DOHH2 (cell line): ENCODE results near the gene SLC22A2.

Source experiments
- H3F3A ChIP-seq: fragments of 200-600 bp; sonication (generic), shearing (Covaris generic); 2 replicates; pipeline ENCODE4 v1.6.0; 2016; ENCODE audit warnings: antibody characterized with exemption, mild to moderate bottlenecking; ENCODE audit not compliant: control insufficient read depth, insufficient read depth
- H3K27ac ChIP-seq: fragments of 200-600 bp; sonication (generic); 2 replicates; pipeline ENCODE4 v1.5.1; 2014; ENCODE audit warnings: low read depth, mild to moderate bottlenecking, low read length, moderate library complexity
- H3K27me3 ChIP-seq: fragments of 200-600 bp; sonication (generic); 2 replicates; pipeline ENCODE4 v1.6.1; 2014; ENCODE audit warnings: mild to moderate bottlenecking, low read length, mixed read lengths; ENCODE audit not compliant: control insufficient read depth
- H3K36me3 ChIP-seq: fragments of 200-600 bp; sonication (generic); 2 replicates; pipeline ENCODE4 v1.6.1; 2014; ENCODE audit warnings: mild to moderate bottlenecking, low read length, moderate library complexity, mixed read lengths; ENCODE audit not compliant: control insufficient read depth
- H3K4me1 ChIP-seq: fragments of 200-600 bp; sonication (generic); 2 replicates; pipeline ENCODE4 v1.6.1; 2014; ENCODE audit warnings: mild to moderate bottlenecking, low read length, mixed read lengths; ENCODE audit not compliant: control insufficient read depth
- H3K4me2 ChIP-seq: fragments of 200-600 bp; sonication (generic); 2 replicates; pipeline ENCODE4 v1.6.0; 2014; ENCODE audit warnings: mild to moderate bottlenecking, low read length, moderate library complexity
- H3K4me3 ChIP-seq: fragments of 200-600 bp; sonication (generic); 2 replicates; pipeline ENCODE4 v1.5.1; 2014; ENCODE audit warnings: mild to moderate bottlenecking, low read length, mixed read lengths
- H3K79me2 ChIP-seq: fragments of 200-600 bp; sonication (generic); 2 replicates; pipeline ENCODE4 v1.6.1; 2014; ENCODE audit warnings: mild to moderate bottlenecking, low read length, mixed read lengths; ENCODE audit not compliant: control insufficient read depth
- H3K9me2 ChIP-seq: fragments of 200-600 bp; sonication (generic); replicated peaks from 2 replicates; pipeline ENCODE4 v1.6.1; 2014; ENCODE audit warnings: mild to moderate bottlenecking, low read length, mixed read lengths; ENCODE audit not compliant: control insufficient read depth
- H3K9me3 ChIP-seq: fragments of 200-600 bp; sonication (generic); 2 replicates; pipeline ENCODE4 v1.6.1; 2014; ENCODE audit warnings: antibody characterized with exemption, low read length, mixed read lengths; ENCODE audit not compliant: control insufficient read depth, insufficient read depth
- H4K20me1 ChIP-seq: fragments of 200-600 bp; sonication (generic); 2 replicates; pipeline ENCODE4 v1.6.0; 2014; ENCODE audit warnings: low read depth, mild to moderate bottlenecking, antibody characterized with exemption, low read length, moderate library complexity; ENCODE audit not compliant: control insufficient read depth, insufficient read depth
- EZH2phosphoT487 ChIP-seq: fragments of 200-600 bp; sonication (generic); IDR thresholded peaks from 2 replicates; pipeline ENCODE4 v1.6.1; 2017; ENCODE audit warnings: borderline replicate concordance, mild to moderate bottlenecking, antibody characterized with exemption, low read length, moderate library complexity, mixed read lengths
- TF ChIP-seq, protein P1 (sequence below): fragments of 200-600 bp; sonication (generic); IDR thresholded peaks from one replicate; pipeline ENCODE4 v1.5.1; 2014; ENCODE audit warnings: antibody characterized with exemption, mild to moderate bottlenecking, low read depth, low read length; ENCODE audit not compliant: poor library complexity, severe bottlenecking

Gene SLC22A2

GRCh38 chr6:160298121-160298520 is 39.5 kb upstream of the SLC22A2 start:
- H3K9me3 ChIP-seq: no peaks in the 10 kb centered on the region
- no peaks in the 10 kb centered on the region for H3K9me2 ChIP-seq
- no peak overlapping the region for H3K4me2 ChIP-seq
- no peaks in the 10 kb centered on the region for H3K79me2 ChIP-seq
- TF ChIP-seq, protein P1, sequence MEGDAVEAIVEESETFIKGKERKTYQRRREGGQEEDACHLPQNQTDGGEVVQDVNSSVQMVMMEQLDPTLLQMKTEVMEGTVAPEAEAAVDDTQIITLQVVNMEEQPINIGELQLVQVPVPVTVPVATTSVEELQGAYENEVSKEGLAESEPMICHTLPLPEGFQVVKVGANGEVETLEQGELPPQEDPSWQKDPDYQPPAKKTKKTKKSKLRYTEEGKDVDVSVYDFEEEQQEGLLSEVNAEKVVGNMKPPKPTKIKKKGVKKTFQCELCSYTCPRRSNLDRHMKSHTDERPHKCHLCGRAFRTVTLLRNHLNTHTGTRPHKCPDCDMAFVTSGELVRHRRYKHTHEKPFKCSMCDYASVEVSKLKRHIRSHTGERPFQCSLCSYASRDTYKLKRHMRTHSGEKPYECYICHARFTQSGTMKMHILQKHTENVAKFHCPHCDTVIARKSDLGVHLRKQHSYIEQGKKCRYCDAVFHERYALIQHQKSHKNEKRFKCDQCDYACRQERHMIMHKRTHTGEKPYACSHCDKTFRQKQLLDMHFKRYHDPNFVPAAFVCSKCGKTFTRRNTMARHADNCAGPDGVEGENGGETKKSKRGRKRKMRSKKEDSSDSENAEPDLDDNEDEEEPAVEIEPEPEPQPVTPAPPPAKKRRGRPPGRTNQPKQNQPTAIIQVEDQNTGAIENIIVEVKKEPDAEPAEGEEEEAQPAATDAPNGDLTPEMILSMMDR: no peak
- no peak for TF ChIP-seq EZH2phosphoT487
- H3K4me3 ChIP-seq: no peak overlapping the region
- no peaks in the 10 kb centered on the region for H3K4me1 ChIP-seq
- H4K20me1 ChIP-seq: no peaks in the 10 kb centered on the region
- H3K36me3 ChIP-seq: no peaks in the 10 kb centered on the region
- H3F3A ChIP-seq: no peaks in the 10 kb centered on the region
- H3K27me3 ChIP-seq: no peaks in the 10 kb centered on the region
- H3K27ac ChIP-seq: no peak overlapping the region

DNA sequence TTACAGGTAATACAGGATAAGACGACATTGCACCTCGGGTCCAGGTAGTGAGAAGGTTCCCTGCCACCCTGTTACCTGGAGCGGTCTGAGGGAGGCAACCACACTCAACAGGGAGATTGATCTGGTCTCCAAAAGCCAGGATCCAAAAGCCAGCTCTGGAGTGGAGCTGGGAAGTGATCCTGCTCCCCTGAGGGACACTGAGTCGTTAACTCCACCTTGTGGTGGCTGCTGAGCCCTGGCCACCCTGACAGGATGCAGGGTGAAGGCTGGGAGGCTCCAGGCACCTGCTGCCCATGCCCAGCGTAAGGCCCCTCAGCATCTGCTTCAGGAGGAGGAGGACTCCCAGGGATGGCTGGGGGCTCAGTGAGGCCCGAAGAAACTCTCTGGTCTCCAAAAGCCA is 38.7 kb upstream of the SLC22A2 start:
- no peaks in the 10 kb centered on the region for H3K9me2 ChIP-seq
- H3K79me2 ChIP-seq: no peaks in the 10 kb centered on the region
- no peak overlapping the region for H3K4me2 ChIP-seq
- no peaks in the 10 kb centered on the region for H3K4me1 ChIP-seq
- H3K27me3 ChIP-seq: no peaks in the 10 kb centered on the region
- H3K9me3 ChIP-seq: no peaks in the 10 kb centered on the region
- H3K4me3 ChIP-seq: no peak overlapping the region
- no peak overlapping the region for H3K27ac ChIP-seq
- H3K36me3 ChIP-seq: no peaks in the 10 kb centered on the region
- no peaks in the 10 kb centered on the region for H4K20me1 ChIP-seq
- no peaks in the 10 kb centered on the region for H3F3A ChIP-seq
- no peak for TF ChIP-seq EZH2phosphoT487
- TF ChIP-seq, protein P1: no peak

GRCh38 chr6:160293844-160294243 is 35.2 kb upstream of the SLC22A2 start:
- H3K9me2 ChIP-seq: no peaks in the 10 kb centered on the region
- no peak overlapping the region for H3K4me2 ChIP-seq
- no peaks in the 10 kb centered on the region for H3K79me2 ChIP-seq
- no peaks in the 10 kb centered on the region for H3K27me3 ChIP-seq
- no peaks in the 10 kb centered on the region for H3F3A ChIP-seq
- H4K20me1 ChIP-seq: no peaks in the 10 kb centered on the region
- no peak overlapping the region for H3K4me3 ChIP-seq
- no peaks in the 10 kb centered on the region for H3K4me1 ChIP-seq
- no peak for TF ChIP-seq EZH2phosphoT487
- TF ChIP-seq, protein P1: no peak
- no peaks in the 10 kb centered on the region for H3K9me3 ChIP-seq
- no peaks in the 10 kb centered on the region for H3K36me3 ChIP-seq
- H3K27ac ChIP-seq: no peak overlapping the region
